ENCODE results near the gene DMC1. TPM values are rescaled to one million over a fixed set of nuclear protein-coding genes. Genes with fewer than 3 reads are reported as not detected.

The DMC1 gene
- total RNA-seq, 2 donors from 2014 or later, result 0.23 to 3.2 TPM

GRCh38 chr22:38494498-38494897, 75.5 kb downstream of the DMC1 start:
- no peak for TF ChIP-seq CTCF (IDR thresholded peaks at IDR 0.05)
- no peak for TF ChIP-seq POLR2AphosphoS5 (IDR thresholded peaks at IDR 0.05)
- TF ChIP-seq POLR2A (IDR thresholded peaks at IDR 0.05), result no peak
- Histone ChIP-seq H3K27me3 (replicated peaks; ENCODE audit: insufficient read depth) (no peaks in the 10 kb centered on the region), H3K4me1 (replicated peaks) (peaks cover 4% of the 10 kb centered on the region), H3K4me3 (no peak overlapping the region), H3K36me3 (peaks cover 38 to 73% of the 10 kb centered on the region in 2 donors), H3K9me3 (no peaks in the 10 kb centered on the region), H3K27ac (no peak overlapping the region)
- 47% methylated on average over 2 of the region's 2 CpGs for WGBS
- intact Hi-C loops (cut with DNase I), result no loop called here
- DNase-seq (ENCODE audit: low spot score), result no peak

- Histone ChIP-seq H3K4me1 (replicated peaks) (peaks cover 4% of the 10 kb centered on the region), H3K4me3 (no peak overlapping the region), H3K9me3 (no peaks in the 10 kb centered on the region), H3K36me3 (peaks cover 37 to 78% of the 10 kb centered on the region in 2 donors), H3K27me3 (replicated peaks; ENCODE audit: insufficient read depth) (no peaks in the 10 kb centered on the region), H3K27ac (no peak overlapping the region)
- no peak for DNase-seq (ENCODE audit: low spot score)
- TF ChIP-seq CTCF (IDR thresholded peaks at IDR 0.05) (no peak), POLR2AphosphoS5 (IDR thresholded peaks at IDR 0.05) (no peak), POLR2A (IDR thresholded peaks at IDR 0.05) (no peak)
- WGBS, result 44% methylated on average over 5 of the region's 5 CpGs
- intact Hi-C loops (cut with DNase I), result no loop called here
Observed at GRCh38 chr22:38491707-38492348, 78.2 kb downstream of the DMC1 start.

- 24% methylated on average over 1 of the region's 1 CpG for WGBS
- TF ChIP-seq CTCF (IDR thresholded peaks at IDR 0.05) (no peak), POLR2A (IDR thresholded peaks at IDR 0.05) (no peak), POLR2AphosphoS5 (IDR thresholded peaks at IDR 0.05) (no peak)
- no peaks in the 10 kb centered on the region for H3K9me3 ChIP-seq
- no peaks in the 10 kb centered on the region for H3K27me3 ChIP-seq (replicated peaks; ENCODE audit: insufficient read depth)
- no peak overlapping the region for H3K4me3 ChIP-seq
- no peak for DNase-seq (ENCODE audit: low spot score)
- intact Hi-C loops (cut with DNase I), result no loop called here
- H3K27ac ChIP-seq, result no peak overlapping the region
- peaks cover 36 to 76% of the 10 kb centered on the region in 2 donors for H3K36me3 ChIP-seq
- peaks cover 4% of the 10 kb centered on the region for H3K4me1 ChIP-seq (replicated peaks)
Observed at GRCh38 chr22:38490915-38491314, 79.1 kb downstream of the DMC1 start.

GRCh38 chr22:38490475-38490874, 79.5 kb downstream of the DMC1 start:
- H3K27me3 ChIP-seq (replicated peaks; ENCODE audit: insufficient read depth), result no peaks in the 10 kb centered on the region
- no peak overlapping the region for H3K27ac ChIP-seq
- no peaks in the 10 kb centered on the region for H3K9me3 ChIP-seq
- H3K4me1 ChIP-seq (replicated peaks), result peaks cover 4% of the 10 kb centered on the region
- TF ChIP-seq CTCF (IDR thresholded peaks at IDR 0.05) (no peak), POLR2AphosphoS5 (IDR thresholded peaks at IDR 0.05) (no peak), POLR2A (IDR thresholded peaks at IDR 0.05) (no peak)
- DNase-seq (ENCODE audit: low spot score), result no peak
- H3K36me3 ChIP-seq, result peaks cover 37 to 76% of the 10 kb centered on the region in 2 donors
- WGBS, result 54% methylated on average over 2 of the region's 2 CpGs
- intact Hi-C loops (cut with DNase I), result no loop called here
- no peak overlapping the region for H3K4me3 ChIP-seq

- Histone ChIP-seq H3K9me3 (no peaks in the 10 kb centered on the region), H3K4me3 (no peak overlapping the region), H3K36me3 (peaks cover 41 to 74% of the 10 kb centered on the region in 2 donors), H3K27ac (no peak overlapping the region), H3K4me1 (replicated peaks) (peaks cover 4% of the 10 kb centered on the region), H3K27me3 (replicated peaks; ENCODE audit: insufficient read depth) (no peaks in the 10 kb centered on the region)
- DNase-seq (ENCODE audit: low spot score), result no peak
- intact Hi-C loops (cut with DNase I), result no loop called here
- 66% methylated on average over 7 of the region's 7 CpGs for WGBS
- TF ChIP-seq POLR2A (IDR thresholded peaks at IDR 0.05), result no peak
- TF ChIP-seq CTCF (IDR thresholded peaks at IDR 0.05), result no peak
- TF ChIP-seq POLR2AphosphoS5 (IDR thresholded peaks at IDR 0.05), result no peak
Observed at GRCh38 chr22:38489561-38490145, 80.3 kb downstream of the DMC1 start.
